A549 treated with GW870086 at 1 μM for 4 hours (cell line): ENCODE results near the gene EHHADH. TPM values are rescaled to one million over a fixed set of nuclear protein-coding genes. Genes with fewer than 3 reads are reported as not detected.

Experiments used
- total RNA-seq: library from RNA; stranded (reverse); fragments of 200-300 nt; extraction: Qiagen RNA extraction; gene quantifications from 5 replicates; pipeline ENCODE4 v1.2.3, GENCODE V29; 2022; ENCODE audit warnings: low read depth

The EHHADH gene
- 2.2 to 3.8 TPM (median 3.0 TPM) in 5 replicates for total RNA-seq

GRCh38 chr3:185253645-185254410, at the start of gene EHHADH:
EHHADH (minus strand) TSS chr3:185254049; CDS start chr3:185254022, 27 bp downstream.

GRCh38 chr3:185152410-185153170, 101.3 kb downstream of the EHHADH start, which contains the start of gene C3orf70:
C3orf70 (minus strand) TSS chr3:185153060; CDS start chr3:185152823, 237 bp downstream.

Other genes with a start within 250 kb of the EHHADH start
- 0.02 TPM in 1 of 5 replicates, not detected in the others for gene C3orf70, start 101.0 kb downstream of the EHHADH start, total RNA-seq
- gene MAP3K13, start 109.1 kb upstream of the EHHADH start, total RNA-seq: 11.8 to 14.2 TPM (median 13.1 TPM) in 5 replicates
- gene TMEM41A, start 245.0 kb upstream of the EHHADH start, total RNA-seq: 19.1 to 24.0 TPM (median 23.2 TPM) in 5 replicates